ENCODE data around the gene GREM2. TPM values are rescaled to one million over a fixed set of nuclear protein-coding genes. Genes with fewer than 3 reads are reported as not detected.

Gene GREM2
- total RNA-seq, result 7.0 TPM

- peak; percentile 33 for DNase-seq
Observed at GRCh38 chr1:240611619-240612480, at the start of gene GREM2. Gene GREM2 (minus strand): TSS chr1:240612155. CDS start chr1:240493475, 118,680 bp downstream.

- no peak for DNase-seq
Observed at GRCh38 chr1:240658312-240658960, 46.5 kb upstream of the GREM2 start.

- DNase-seq, result no peak
Observed at GRCh38 chr1:240656531-240656930, 44.6 kb upstream of the GREM2 start.

DNA sequence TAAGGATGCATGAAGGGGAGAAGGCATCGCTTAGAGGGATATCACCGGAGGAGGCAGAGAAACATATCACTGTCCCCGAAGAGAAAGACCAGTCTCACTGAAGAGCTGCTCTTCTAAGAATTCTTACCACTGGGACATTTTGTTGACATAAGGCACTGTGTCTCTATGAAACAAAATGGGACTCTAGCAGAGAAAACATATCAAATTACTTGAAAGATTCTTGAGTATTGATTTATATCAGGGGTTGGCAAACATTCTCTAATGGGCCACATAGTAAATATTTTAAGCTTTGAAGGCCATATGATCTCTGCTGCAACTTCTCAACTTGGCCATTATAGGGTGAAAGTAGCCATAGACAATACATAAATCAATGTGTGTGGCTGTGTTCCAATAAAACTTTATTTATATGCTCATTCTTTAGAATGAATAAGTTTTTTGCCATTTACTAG, 41.0 kb upstream of the GREM2 start:
- no peak for DNase-seq

GRCh38 chr1:240652549-240652948, 40.6 kb upstream of the GREM2 start:
- no peak for DNase-seq

- no peak for DNase-seq
Observed at GRCh38 chr1:240650877-240651276, 38.9 kb upstream of the GREM2 start.

GRCh38 chr1:240649733-240650721, 38.1 kb upstream of the GREM2 start:
- DNase-seq, result no peak

DNA sequence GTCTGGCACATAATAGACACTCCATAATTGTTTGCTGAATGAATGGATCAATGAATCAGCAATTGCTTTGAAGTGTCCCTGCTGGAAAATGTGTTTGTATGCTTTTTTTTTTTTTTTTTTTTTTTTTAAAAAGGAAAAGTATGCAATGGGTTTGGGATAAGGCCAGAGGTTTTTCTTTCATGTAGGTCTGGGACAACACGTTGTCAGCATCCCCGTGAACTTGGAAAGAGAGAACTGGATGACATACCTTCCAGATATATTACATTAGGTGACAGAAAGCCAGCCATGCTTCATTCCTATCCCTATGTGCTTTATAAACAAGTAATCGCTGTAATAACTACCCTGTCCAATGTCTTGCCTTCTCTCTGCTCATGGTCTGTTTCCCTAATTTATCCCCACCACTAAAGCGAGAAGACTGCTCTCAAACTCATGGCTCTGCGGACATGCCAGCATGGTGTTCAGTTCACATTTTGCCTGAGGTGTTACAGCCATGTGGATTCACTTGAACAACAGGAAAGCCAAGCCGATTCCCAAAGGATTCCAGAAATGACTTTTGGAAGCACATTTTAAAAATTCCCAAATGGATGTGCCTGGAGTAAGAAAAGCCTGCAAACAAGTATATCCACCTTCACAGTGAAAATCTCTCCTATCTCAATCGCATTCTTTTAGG, 34.8 kb upstream of the GREM2 start:
- no peak for DNase-seq

DNA sequence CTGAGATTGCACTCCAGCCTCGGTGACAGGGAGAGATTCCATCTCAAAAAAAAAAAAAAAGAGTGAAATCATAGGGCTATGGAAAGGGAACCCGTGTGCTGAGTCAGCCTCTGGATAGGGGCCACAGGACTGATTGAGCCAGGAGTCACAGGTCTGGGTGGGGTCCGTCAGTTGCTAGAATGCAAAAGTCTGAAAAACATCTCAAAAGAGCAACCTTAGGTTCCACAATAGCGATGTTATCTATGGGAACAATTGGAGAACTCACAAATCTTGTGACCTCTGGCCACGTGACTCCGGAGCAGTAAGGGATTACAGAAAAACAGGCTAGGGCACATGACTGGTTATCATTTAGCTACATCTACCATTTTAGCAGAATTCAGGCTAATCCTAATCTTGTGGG, 32.8 kb upstream of the GREM2 start:
- no peak for DNase-seq

DNA sequence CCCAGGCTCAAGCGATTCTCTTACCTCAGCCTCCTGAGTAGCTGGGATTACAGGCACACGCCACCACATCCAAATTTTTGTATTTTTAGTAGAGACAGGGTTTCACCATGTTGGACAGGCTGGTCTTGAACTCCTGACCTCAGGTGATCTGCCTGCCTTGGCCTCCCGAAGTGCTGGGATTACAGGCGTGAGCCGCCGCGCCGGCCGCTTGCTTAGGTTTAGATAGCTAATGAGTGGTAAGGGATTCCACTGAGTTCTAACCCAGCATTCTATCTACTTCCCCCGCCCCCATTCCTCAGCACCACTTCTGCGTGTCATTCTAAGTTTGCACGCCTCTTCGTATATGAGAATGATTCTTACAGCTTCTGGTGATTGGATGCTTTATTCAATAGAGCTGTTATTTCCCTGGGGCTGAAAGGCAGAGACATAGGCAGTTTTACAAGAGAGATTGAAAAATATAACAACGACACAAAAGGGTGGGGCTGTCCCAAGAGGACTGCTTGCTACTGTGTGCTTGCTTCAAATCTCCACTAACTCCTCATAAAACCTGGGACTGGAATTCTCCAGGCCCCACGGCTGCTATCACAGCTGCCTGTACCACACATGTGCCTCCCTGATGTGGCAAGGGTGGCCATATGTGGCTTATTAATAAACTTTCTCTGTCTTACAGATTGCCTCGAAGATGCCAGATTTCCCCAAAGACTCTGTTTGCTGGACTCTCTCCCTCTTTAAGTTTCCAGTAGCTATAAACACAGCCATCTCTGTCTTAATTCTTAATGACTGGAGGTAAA, 23.7 kb upstream of the GREM2 start:
- no peak for DNase-seq

DNA sequence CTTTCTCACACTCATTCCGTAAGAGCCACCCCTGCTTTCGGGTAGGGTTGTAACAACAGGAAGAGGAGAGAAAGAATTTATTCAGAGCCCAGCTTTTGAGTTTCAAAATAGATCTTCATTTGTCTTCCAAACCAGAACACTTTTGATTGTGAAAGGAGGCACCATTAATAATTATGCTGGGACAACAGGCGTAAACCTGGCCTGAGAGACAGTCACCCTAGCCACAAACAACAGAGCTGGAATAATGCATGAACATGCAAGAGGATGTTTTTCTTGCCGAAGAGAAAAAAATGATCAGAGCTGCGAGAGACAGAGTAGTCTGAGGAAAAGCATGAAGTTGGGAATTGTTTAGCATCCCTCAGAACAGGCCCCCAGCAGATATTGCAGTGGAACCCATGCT, 18.5 kb upstream of the GREM2 start:
- no peak for DNase-seq

DNA sequence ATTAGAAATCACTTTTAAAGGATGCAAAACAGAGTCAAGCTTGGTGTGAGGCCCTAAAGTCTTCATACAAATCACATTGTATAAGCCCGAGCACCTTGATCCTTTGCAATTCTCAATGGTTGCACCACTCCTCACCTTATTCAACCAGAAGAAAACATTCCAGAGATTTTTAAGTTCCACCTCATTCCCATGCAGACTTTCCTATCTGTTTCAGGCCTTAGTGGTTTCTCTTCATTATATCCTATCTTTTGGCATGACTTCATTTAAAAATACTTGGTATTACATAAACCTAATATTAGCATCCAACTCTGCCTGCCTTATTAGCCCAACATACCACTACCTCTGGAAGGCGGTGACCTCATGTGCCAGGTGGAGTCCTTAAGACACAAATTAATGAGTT, 9.3 kb upstream of the GREM2 start:
- no peak for DNase-seq

GRCh38 chr1:240619906-240620621, 8.1 kb upstream of the GREM2 start:
- DNase-seq, result no peak

- no peak for DNase-seq
Observed at GRCh38 chr1:240619357-240619756, 7.4 kb upstream of the GREM2 start.

GRCh38 chr1:240618946-240619345, 7.0 kb upstream of the GREM2 start:
- no peak for DNase-seq

DNA sequence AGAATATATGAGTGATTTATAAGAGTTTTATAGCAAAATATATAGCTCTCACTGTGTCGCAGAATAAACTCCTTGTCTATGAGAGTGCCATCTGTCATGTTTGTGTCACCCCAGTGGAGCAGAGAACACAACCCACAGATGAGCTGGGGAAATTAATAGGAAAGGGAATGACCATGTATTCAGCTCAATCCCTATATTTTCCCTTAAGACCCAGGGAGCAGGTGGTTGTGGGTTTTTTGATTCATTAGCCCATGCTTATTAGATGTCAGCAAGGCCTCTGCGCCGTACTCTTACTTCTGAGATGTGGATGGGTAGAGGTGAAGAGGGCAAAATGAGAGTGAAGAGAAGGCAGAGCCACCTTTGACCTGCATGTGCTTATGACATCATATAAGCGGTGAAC, 4.1 kb upstream of the GREM2 start:
- DNase-seq, result no peak

DNA sequence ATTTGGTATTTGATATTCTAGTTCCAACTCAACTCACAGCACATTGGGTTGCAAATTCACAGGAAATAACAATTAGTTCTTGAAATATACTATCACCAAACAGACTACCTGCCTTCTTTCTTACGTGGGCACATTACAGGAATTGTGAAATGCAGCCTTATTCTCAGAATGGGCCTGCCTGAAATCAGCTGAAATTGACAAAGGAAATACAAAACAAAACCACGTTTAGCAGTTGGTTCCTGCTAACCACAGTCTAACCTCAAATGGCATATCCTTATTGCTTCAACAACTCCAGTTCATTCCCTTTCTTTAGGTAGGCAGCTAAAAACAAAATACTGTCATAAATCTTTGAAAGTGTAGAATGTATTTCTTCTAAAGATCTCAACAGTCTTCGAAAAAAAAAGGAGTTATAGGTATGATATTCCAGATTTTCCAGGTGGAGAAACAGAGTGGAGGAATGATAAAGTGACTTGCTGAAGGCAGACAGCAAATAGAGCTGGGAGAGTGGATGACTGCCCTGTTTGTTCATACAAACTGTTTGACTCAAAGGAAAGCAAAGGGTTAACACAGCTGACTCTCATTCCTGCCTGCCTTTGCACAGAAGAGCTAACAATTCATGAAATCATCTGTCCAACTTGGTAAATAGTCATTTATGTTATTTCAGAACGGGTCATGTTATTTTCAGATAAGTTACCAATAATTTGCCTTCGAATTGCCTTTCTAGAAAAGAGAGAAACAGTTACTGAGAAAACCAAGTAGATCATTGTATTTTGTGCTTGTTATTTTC, 1.6 kb upstream of the GREM2 start:
- no peak for DNase-seq

GRCh38 chr1:240612811-240613210, 856 bp upstream of the GREM2 start:
- no peak for DNase-seq

DNA sequence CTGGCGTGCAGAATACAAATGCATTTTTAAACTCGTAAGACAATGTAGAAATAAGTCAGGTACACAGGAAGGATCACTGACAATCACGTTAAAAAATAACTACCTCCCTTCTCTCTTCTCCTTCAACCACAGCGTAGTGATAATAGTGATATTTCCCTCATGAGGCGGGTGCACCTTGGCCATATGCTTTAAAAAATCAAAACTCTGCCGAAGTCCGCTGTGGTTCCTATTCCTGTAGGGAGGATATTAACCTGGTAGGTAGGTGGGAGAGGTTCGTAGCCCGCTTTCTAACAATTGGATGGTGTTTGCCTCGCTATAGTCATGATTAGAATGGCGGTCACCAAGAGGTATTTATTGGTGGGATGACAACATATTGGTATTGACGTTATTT, 732 bp downstream of the GREM2 start:
- no peak for DNase-seq

GRCh38 chr1:240610636-240611035, 1.3 kb downstream of the GREM2 start:
- no peak for DNase-seq
